ENCODE results near the gene PSMG4. TPM values are rescaled to one million over a fixed set of nuclear protein-coding genes. Genes with fewer than 3 reads are reported as not detected.

PSMG4 gene
- total and polyA plus RNA-seq, 9 of the 15 experiments (the other 6 are each of a cell fraction or from before 2014, with no cell fraction given), result 12.9 to 185 (median 52.0) TPM

DNA sequence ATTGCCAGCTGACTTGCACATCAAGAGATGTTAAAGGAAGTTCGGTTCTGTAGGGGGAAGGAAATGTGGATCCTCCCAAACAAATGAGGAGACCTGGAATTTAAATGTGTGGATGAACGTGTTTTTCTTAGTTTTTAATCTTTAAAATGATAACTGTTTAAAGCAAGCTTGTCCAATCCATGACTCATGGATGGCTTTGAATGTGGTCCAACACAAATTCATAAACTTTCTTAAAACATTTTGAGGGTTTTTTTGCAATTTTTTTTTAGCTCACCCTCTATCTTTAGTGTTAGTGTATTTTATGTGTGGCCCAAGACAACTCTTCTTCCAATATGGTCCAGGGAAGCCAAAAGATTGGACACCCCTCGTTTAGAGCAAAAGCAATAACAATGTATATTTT is 43.8 kb upstream of the PSMG4 start:
- Histone ChIP-seq H3K4me1 (replicated peaks in 1 of 2; ENCODE audit: control insufficient read depth in 2 of 2, insufficient read depth in 2 of 2, low read length in 2 of 2) (peaks cover 16 to 27% of the 10 kb centered on the region in 2 experiments), H4K20me1 (replicated peaks; ENCODE audit: control insufficient read depth, insufficient read depth, low read length) (no peaks in the 10 kb centered on the region), H3K9me3 (replicated peaks; ENCODE audit: control insufficient read depth, insufficient read depth, low read depth, low read length) (no peaks in the 10 kb centered on the region), H3K4me2 (ENCODE audit: insufficient read depth, low read length) (no peak overlapping the region), H3K9ac (ENCODE audit: insufficient read depth in 1 of 2, low read depth in 2 of 2, low read length in 2 of 2) (no peak overlapping the region), H3K79me2 (ENCODE audit: control insufficient read depth, insufficient read depth, low read length) (no peaks in the 10 kb centered on the region), H3K27me3 (ENCODE audit: control insufficient read depth in 2 of 2, insufficient read depth in 2 of 2, low read length in 2 of 2) (peaks cover 15 to 21% of the 10 kb centered on the region in 2 experiments), H3K9me1 (ENCODE audit: control insufficient read depth, insufficient read depth, low read length) (no peaks in the 10 kb centered on the region), H3K27ac (ENCODE audit: extremely low read depth, low read depth, low read length) (no peak overlapping the region), H3K4me3 (no peak overlapping the region), H3K36me3 (ENCODE audit: control insufficient read depth, insufficient read depth, low read length) (no peaks in the 10 kb centered on the region), H2AFZ (ENCODE audit: low read depth, low read length) (peak overlapping the region; percentile 27; the same call in 1 of the 2 replicates)
- in situ Hi-C loops (cut with MboI) (no loop called here), intact Hi-C loops (cut with micrococcal nuclease) (no loop called here)
- CTCF ChIA-PET (ENCODE audit: low intra/inter-chr PET ratio), result no interaction called here
- ATAC-seq, result no peak
- DNase-seq (ENCODE audit: extremely low read depth in 1 of 4, low spot score in 3 of 4), result no peak
- TF ChIP-seq TCFL5 (CRISPR knock-in tag; conservative IDR thresholded peaks at IDR 0.05) (no peak), MAFK (IDR thresholded peaks at IDR 0.05; ENCODE audit: low read length) (no peak), HIVEP1 (CRISPR knock-in tag; IDR thresholded peaks at IDR 0.05) (no peak), CEBPZ (IDR thresholded peaks at IDR 0.05; ENCODE audit: borderline replicate concordance, low read depth, low read length) (no peak), NR1H2 (CRISPR knock-in tag; IDR thresholded peaks at IDR 0.05) (no peak)
- BruUV-seq (replicated peaks), result no TSS peak
- WGBS (ENCODE audit: insufficient coverage, low coverage, missing lambda C conversion rate), result 15% methylated on average over 3 of the region's 3 CpGs
- POLR2A ChIA-PET, result interaction anchor here (0.6 to 1.2 kb wide), 4 partner anchors 12 to 97 kb away, joined by 3 to 4 read pairs (median 3); partner anchors contain the start of gene BPHL
- FAIRE-seq, result no peak
